ENCODE results near the gene ZNF548.
"Not testable (repeated sequence)": the region's sequence is repeated elsewhere in the genome, so short reads cannot be mapped to it uniquely, and the experiment has no call there.

The ZNF548 gene

DNA sequence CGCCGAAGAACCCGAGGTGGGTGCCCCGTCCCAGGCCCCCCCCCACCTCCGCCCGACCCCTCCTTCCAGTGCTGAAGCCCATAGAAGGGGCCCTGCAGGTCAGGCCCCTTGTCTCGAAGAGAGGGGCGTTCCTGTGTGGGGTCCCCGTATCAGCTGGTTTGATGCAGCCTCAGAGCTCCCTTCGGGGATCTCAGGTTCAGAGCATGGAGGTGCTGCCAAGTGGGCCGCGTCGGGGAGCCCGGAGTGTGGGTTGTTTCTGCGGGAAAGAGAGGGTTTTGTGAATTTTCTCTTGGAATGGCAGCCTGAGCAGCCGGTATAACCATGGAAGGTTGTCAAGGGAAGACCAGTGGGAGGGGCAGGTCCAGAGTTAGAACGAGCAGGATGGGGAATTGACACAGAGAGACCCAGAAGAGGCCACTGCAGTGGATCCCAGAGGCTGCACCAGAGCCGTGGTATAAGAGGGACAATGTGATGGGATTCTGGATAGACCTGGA is 25.9 kb upstream of the ZNF548 start:
- H3K9me3 ChIP-seq: peaks cover 42% of the 10 kb centered on the region
- TF ChIP-seq CTCF (IDR thresholded peaks at IDR 0.05): no peak
- H3K27me3 ChIP-seq: no peaks in the 10 kb centered on the region
- H3K27ac ChIP-seq: peak overlapping the region; percentile 81
- H3K4me3 ChIP-seq (ENCODE audit: low read depth in 1 of 2, low read length in 1 of 2): peak overlapping the region; percentile 55 to 58
- H3K36me3 ChIP-seq: no peaks in the 10 kb centered on the region
- peaks cover 11 to 19% of the 10 kb centered on the region in 2 experiments for H3K4me1 ChIP-seq (ENCODE audit: control insufficient read depth in 1 of 2, insufficient read depth in 1 of 2, low read depth in 1 of 2, low read length in 1 of 2)

GRCh38 chr19:57366776-57367175 is 22.9 kb upstream of the ZNF548 start:
- no peak overlapping the region for H3K4me3 ChIP-seq (ENCODE audit: low read depth in 1 of 2, low read length in 1 of 2)
- peaks cover 29% of the 10 kb centered on the region for H3K9me3 ChIP-seq
- TF ChIP-seq CTCF (IDR thresholded peaks at IDR 0.05): no peak
- H3K4me1 ChIP-seq (ENCODE audit: control insufficient read depth in 1 of 2, insufficient read depth in 1 of 2, low read depth in 1 of 2, low read length in 1 of 2): peaks cover 11 to 19% of the 10 kb centered on the region in 2 experiments
- H3K36me3 ChIP-seq: no peaks in the 10 kb centered on the region
- no peak overlapping the region for H3K27ac ChIP-seq
- no peaks in the 10 kb centered on the region for H3K27me3 ChIP-seq

- Histone ChIP-seq H3K9me3 (peaks cover 42% of the 10 kb centered on the region), H3K27ac (no peak overlapping the region), H3K4me1 (ENCODE audit: control insufficient read depth in 1 of 2, insufficient read depth in 1 of 2, low read depth in 1 of 2, low read length in 1 of 2) (no peaks in the 10 kb centered on the region), H3K4me3 (ENCODE audit: low read depth in 1 of 2, low read length in 1 of 2) (no peak overlapping the region), H3K36me3 (no peaks in the 10 kb centered on the region), H3K27me3 (no peaks in the 10 kb centered on the region)
- TF ChIP-seq CTCF (IDR thresholded peaks at IDR 0.05): no peak
These were observed 15.5 kb upstream of the ZNF548 start for GRCh38 chr19:57374179-57374578.

- peaks cover 42% of the 10 kb centered on the region for H3K9me3 ChIP-seq
- not testable (repeated sequence) for H3K4me1 ChIP-seq (ENCODE audit: control insufficient read depth in 1 of 2, insufficient read depth in 1 of 2, low read depth in 1 of 2, low read length in 1 of 2); H3K4me3 ChIP-seq (ENCODE audit: low read depth in 1 of 2, low read length in 1 of 2); H3K27me3 ChIP-seq; H3K27ac ChIP-seq; H3K36me3 ChIP-seq
These were observed 15.0 kb upstream of the ZNF548 start for GRCh38 chr19:57374647-57375046.

DNA sequence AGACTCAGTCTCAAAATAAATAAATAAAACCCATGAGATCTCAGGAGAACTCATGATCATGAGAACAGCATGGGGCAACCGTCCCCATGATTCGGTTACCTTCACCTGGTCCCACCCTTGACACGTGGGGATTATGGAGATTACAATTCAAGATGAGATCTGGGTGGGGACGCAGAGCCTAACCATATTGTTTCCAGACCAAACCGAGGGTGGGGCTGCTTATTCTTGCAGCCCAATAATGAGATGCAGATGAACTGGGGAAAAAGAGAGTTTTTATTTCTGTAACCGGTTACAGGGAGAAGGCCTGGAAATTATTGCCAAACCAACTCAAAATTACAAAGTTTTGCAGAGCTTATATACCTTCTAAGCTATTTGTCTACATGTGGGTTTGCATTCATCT is 13.5 kb upstream of the ZNF548 start:
- TF ChIP-seq CTCF (IDR thresholded peaks at IDR 0.05): no peak
- H3K36me3 ChIP-seq: no peaks in the 10 kb centered on the region
- H3K4me1 ChIP-seq (ENCODE audit: control insufficient read depth in 1 of 2, insufficient read depth in 1 of 2, low read depth in 1 of 2, low read length in 1 of 2): no peaks in the 10 kb centered on the region
- no peak overlapping the region for H3K4me3 ChIP-seq (ENCODE audit: low read depth in 1 of 2, low read length in 1 of 2)
- no peaks in the 10 kb centered on the region for H3K27me3 ChIP-seq
- peaks cover 50% of the 10 kb centered on the region for H3K9me3 ChIP-seq
- H3K27ac ChIP-seq: no peak overlapping the region

DNA sequence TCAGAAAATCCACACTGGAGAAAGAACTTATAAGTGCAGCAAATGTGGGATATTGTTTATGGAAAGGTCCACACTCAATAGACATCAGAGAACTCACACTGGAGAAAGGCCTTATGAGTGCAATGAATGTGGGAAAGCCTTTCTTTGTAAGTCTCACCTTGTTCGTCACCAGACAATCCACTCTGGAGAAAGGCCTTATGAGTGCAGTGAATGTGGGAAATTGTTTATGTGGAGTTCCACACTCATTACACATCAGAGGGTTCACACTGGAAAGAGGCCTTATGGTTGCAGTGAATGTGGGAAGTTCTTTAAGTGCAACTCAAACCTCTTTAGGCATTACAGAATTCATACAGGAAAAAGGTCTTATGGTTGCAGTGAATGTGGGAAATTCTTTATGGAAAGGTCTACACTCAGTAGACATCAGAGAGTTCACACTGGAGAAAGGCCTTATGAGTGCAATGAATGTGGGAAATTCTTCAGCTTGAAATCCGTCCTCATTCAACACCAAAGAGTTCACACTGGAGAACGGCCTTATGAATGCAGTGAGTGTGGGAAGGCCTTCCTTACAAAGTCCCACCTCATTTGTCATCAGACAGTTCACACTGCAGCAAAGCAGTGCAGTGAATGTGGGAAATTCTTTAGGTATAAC is 12.0 kb upstream of the ZNF548 start:
- H3K9me3 ChIP-seq: peaks cover 50% of the 10 kb centered on the region
- no peaks in the 10 kb centered on the region for H3K27me3 ChIP-seq
- no peak overlapping the region for H3K4me3 ChIP-seq (ENCODE audit: low read depth in 1 of 2, low read length in 1 of 2)
- no peaks in the 10 kb centered on the region for H3K4me1 ChIP-seq (ENCODE audit: control insufficient read depth in 1 of 2, insufficient read depth in 1 of 2, low read depth in 1 of 2, low read length in 1 of 2)
- no peak overlapping the region for H3K27ac ChIP-seq
- no peak for TF ChIP-seq CTCF (IDR thresholded peaks at IDR 0.05)
- H3K36me3 ChIP-seq: no peaks in the 10 kb centered on the region

All from neutrophil (primary cell).